ENCODE data around the gene HDGFL1.

The HDGFL1 gene

DNA sequence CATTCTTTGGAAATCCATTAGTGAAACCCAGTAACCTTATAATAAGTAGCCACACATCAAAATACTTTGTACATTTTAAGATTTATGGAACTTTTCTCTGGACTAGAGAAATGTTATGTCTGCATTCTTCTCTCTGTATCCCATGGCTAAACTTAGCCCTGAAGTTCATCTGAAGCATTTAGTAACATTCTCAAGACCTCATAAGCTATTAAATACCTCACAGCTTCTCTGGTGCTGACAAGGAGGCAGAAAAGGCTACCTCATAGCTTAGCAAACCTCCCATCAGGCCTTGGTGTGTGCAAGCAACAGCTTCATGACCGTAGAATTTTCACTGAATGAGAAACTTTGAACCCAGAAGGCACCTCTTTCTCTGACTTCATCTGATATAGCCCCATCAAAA is 38.9 kb upstream of the HDGFL1 start:
- H3K14ac ChIP-seq (ENCODE audit: low read length in 2 of 2): no peak overlapping the region
- no peaks in the 10 kb centered on the region for H3K36me3 ChIP-seq (ENCODE audit: control insufficient read depth in 1 of 2, insufficient read depth in 2 of 2, low read depth in 1 of 2, low read length in 2 of 2)
- no peaks in the 10 kb centered on the region for H3K27me3 ChIP-seq (ENCODE audit: control insufficient read depth in 1 of 2, insufficient read depth in 1 of 2, low read length in 2 of 2)
- no peak overlapping the region for H2BK15ac ChIP-seq (ENCODE audit: low read depth, poor library complexity, severe bottlenecking)
- no peak overlapping the region for H4K91ac ChIP-seq (ENCODE audit: low read length)
- no peak overlapping the region for H2AK5ac ChIP-seq (ENCODE audit: low read length, severe bottlenecking)
- H3K9me3 ChIP-seq (ENCODE audit: control insufficient read depth, low read length): no peaks in the 10 kb centered on the region
- H2AFZ ChIP-seq (ENCODE audit: low read depth, low read length): no peak overlapping the region
- no peak overlapping the region for H2BK5ac ChIP-seq (ENCODE audit: low read depth, low read length, poor library complexity, severe bottlenecking)
- H3K18ac ChIP-seq (ENCODE audit: low read depth in 1 of 2, low read length in 2 of 2): no peak overlapping the region
- H3K4me3 ChIP-seq (ENCODE audit: insufficient read depth in 1 of 2, low read depth in 1 of 2, low read length in 2 of 2): no peak overlapping the region
- H3K4me1 ChIP-seq (ENCODE audit: control insufficient read depth, insufficient read depth, low read depth, low read length): no peaks in the 10 kb centered on the region
- H3K9ac ChIP-seq (ENCODE audit: low read length): no peak overlapping the region
- no peak overlapping the region for H3K4ac ChIP-seq (ENCODE audit: low read depth in 1 of 2, low read length in 2 of 2)
- no peak overlapping the region for H4K8ac ChIP-seq (ENCODE audit: low read length)
- H2BK120ac ChIP-seq (ENCODE audit: low read depth, low read length): no peak overlapping the region
- H3K4me2 ChIP-seq (ENCODE audit: low read length, poor library complexity, severe bottlenecking): no peak overlapping the region
- H3K79me1 ChIP-seq (replicated peaks; ENCODE audit: low read length, poor library complexity, severe bottlenecking): no peaks in the 10 kb centered on the region
- no peak overlapping the region for H2BK12ac ChIP-seq (ENCODE audit: low read length in 2 of 2)
- 94% methylated on average over 1 of the region's 1 CpG for WGBS
- H3K23ac ChIP-seq (ENCODE audit: low read length in 2 of 2): no peak overlapping the region
- no peak overlapping the region for H3K27ac ChIP-seq (ENCODE audit: low read length, poor library complexity, severe bottlenecking)
- peak; percentile 3 for DNase-seq

DNA sequence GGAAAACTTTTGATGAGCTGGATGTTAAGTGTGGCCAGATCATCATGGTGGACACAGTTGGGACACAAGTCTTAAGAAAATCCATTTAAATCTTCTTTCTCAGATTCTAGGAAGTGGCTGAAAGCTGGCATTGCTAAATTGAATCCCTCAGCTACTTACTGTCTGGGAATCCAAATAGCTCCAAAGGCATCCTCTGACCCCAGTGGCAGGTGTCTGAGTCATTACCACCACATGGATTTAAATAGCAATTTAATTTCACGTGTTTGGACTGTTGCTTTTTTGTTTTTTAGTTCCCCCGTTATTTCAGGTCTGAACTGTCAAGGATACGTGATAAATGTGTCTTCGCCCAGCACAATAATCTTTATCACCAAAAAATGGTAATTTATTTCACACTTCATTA is 33.2 kb upstream of the HDGFL1 start:
- no peak overlapping the region for H3K4ac ChIP-seq (ENCODE audit: low read depth in 1 of 2, low read length in 2 of 2)
- no peak overlapping the region for H3K14ac ChIP-seq (ENCODE audit: low read length in 2 of 2)
- H3K23ac ChIP-seq (ENCODE audit: low read length in 2 of 2): no peak overlapping the region
- no peaks in the 10 kb centered on the region for H3K27me3 ChIP-seq (ENCODE audit: control insufficient read depth in 1 of 2, insufficient read depth in 1 of 2, low read length in 2 of 2)
- no peak overlapping the region for H2BK5ac ChIP-seq (ENCODE audit: low read depth, low read length, poor library complexity, severe bottlenecking)
- no peak overlapping the region for H2AFZ ChIP-seq (ENCODE audit: low read depth, low read length)
- H3K9me3 ChIP-seq (ENCODE audit: control insufficient read depth, low read length): peaks cover 4% of the 10 kb centered on the region
- no peak overlapping the region for H3K27ac ChIP-seq (ENCODE audit: low read length, poor library complexity, severe bottlenecking)
- no peak overlapping the region for H2BK120ac ChIP-seq (ENCODE audit: low read depth, low read length)
- H3K36me3 ChIP-seq (ENCODE audit: control insufficient read depth in 1 of 2, insufficient read depth in 2 of 2, low read depth in 1 of 2, low read length in 2 of 2): no peaks in the 10 kb centered on the region
- H3K4me2 ChIP-seq (ENCODE audit: low read length, poor library complexity, severe bottlenecking): no peak overlapping the region
- DNase-seq: no peak
- no peak overlapping the region for H2BK15ac ChIP-seq (ENCODE audit: low read depth, poor library complexity, severe bottlenecking)
- no peak overlapping the region for H2AK5ac ChIP-seq (ENCODE audit: low read length, severe bottlenecking)
- no peak overlapping the region for H4K91ac ChIP-seq (ENCODE audit: low read length)
- 83% methylated on average over 3 of the region's 4 CpGs for WGBS
- H4K8ac ChIP-seq (ENCODE audit: low read length): no peak overlapping the region
- H3K18ac ChIP-seq (ENCODE audit: low read depth in 1 of 2, low read length in 2 of 2): no peak overlapping the region
- H3K79me1 ChIP-seq (replicated peaks; ENCODE audit: low read length, poor library complexity, severe bottlenecking): no peaks in the 10 kb centered on the region
- H3K9ac ChIP-seq (ENCODE audit: low read length): no peak overlapping the region
- no peak overlapping the region for H3K4me3 ChIP-seq (ENCODE audit: insufficient read depth in 1 of 2, low read depth in 1 of 2, low read length in 2 of 2)
- H3K4me1 ChIP-seq (ENCODE audit: control insufficient read depth, insufficient read depth, low read depth, low read length): no peaks in the 10 kb centered on the region
- no peak overlapping the region for H2BK12ac ChIP-seq (ENCODE audit: low read length in 2 of 2)

DNA sequence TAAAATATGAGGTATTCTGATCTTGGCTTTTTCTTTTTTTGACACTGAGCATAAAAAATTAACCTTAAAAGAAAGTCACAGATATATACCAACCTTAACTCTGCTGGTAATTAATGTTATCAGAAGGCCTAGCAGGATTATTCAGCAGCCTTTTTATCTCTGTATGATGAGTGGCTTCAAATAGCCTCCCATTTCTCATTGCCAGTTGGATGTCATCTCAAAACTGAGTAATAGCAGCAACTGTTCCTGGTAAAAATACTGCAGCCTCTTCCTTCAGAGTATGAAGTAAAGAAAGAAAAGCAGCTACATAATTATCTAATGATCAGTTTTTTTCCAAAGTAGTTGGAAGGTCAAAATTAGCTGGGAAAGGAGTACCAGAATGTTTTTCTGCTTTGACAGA is 24.9 kb upstream of the HDGFL1 start:
- no peak overlapping the region for H2BK12ac ChIP-seq (ENCODE audit: low read length in 2 of 2)
- H3K23ac ChIP-seq (ENCODE audit: low read length in 2 of 2): no peak overlapping the region
- no peaks in the 10 kb centered on the region for H3K27me3 ChIP-seq (ENCODE audit: control insufficient read depth in 1 of 2, insufficient read depth in 1 of 2, low read length in 2 of 2)

DNA sequence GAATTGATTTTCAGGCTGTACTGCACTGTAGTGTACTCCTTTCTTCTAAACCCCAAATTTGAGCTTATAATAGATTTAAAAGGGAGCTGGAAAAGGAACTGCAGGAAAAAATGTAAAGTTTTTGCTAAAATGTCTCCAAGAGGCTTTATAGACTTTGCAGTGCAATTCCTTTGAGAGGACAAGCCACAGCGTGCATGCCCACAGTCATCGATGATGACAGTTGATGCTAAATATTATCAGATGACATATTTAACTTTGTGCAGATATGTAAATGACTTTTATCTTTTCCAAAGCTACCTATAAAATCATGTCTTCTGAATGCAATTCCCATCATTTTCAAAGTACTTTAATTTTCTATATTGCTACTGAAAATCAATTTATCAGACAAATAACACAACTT is 24.3 kb upstream of the HDGFL1 start:
- no peak overlapping the region for H3K4me2 ChIP-seq (ENCODE audit: low read length, poor library complexity, severe bottlenecking)
- H3K36me3 ChIP-seq (ENCODE audit: control insufficient read depth in 1 of 2, insufficient read depth in 2 of 2, low read depth in 1 of 2, low read length in 2 of 2): no peaks in the 10 kb centered on the region
- no peak overlapping the region for H3K27ac ChIP-seq (ENCODE audit: low read length, poor library complexity, severe bottlenecking)
- no peak overlapping the region for H2BK15ac ChIP-seq (ENCODE audit: low read depth, poor library complexity, severe bottlenecking)
- H4K91ac ChIP-seq (ENCODE audit: low read length): no peak overlapping the region
- H4K8ac ChIP-seq (ENCODE audit: low read length): no peak overlapping the region
- H2AK5ac ChIP-seq (ENCODE audit: low read length, severe bottlenecking): no peak overlapping the region
- WGBS: no CpG with 5 or more reads among the region's 2 CpGs
- H2AFZ ChIP-seq (ENCODE audit: low read depth, low read length): no peak overlapping the region
- H3K4me3 ChIP-seq (ENCODE audit: insufficient read depth in 1 of 2, low read depth in 1 of 2, low read length in 2 of 2): no peak overlapping the region
- H3K4me1 ChIP-seq (ENCODE audit: control insufficient read depth, insufficient read depth, low read depth, low read length): no peaks in the 10 kb centered on the region
- no peak overlapping the region for H3K14ac ChIP-seq (ENCODE audit: low read length in 2 of 2)
- H3K27me3 ChIP-seq (ENCODE audit: control insufficient read depth in 1 of 2, insufficient read depth in 1 of 2, low read length in 2 of 2): no peaks in the 10 kb centered on the region
- no peak overlapping the region for H2BK12ac ChIP-seq (ENCODE audit: low read length in 2 of 2)
- H2BK5ac ChIP-seq (ENCODE audit: low read depth, low read length, poor library complexity, severe bottlenecking): no peak overlapping the region
- no peaks in the 10 kb centered on the region for H3K79me1 ChIP-seq (replicated peaks; ENCODE audit: low read length, poor library complexity, severe bottlenecking)
- no peak overlapping the region for H3K9ac ChIP-seq (ENCODE audit: low read length)
- H3K9me3 ChIP-seq (ENCODE audit: control insufficient read depth, low read length): no peaks in the 10 kb centered on the region
- H3K4ac ChIP-seq (ENCODE audit: low read depth in 1 of 2, low read length in 2 of 2): no peak overlapping the region
- H2BK120ac ChIP-seq (ENCODE audit: low read depth, low read length): no peak overlapping the region
- no peak overlapping the region for H3K18ac ChIP-seq (ENCODE audit: low read depth in 1 of 2, low read length in 2 of 2)
- DNase-seq: no peak
- H3K23ac ChIP-seq (ENCODE audit: low read length in 2 of 2): no peak overlapping the region

More for the DNA sequence above, 24.9 kb upstream of the HDGFL1 start:
- H3K4me3 ChIP-seq (ENCODE audit: insufficient read depth in 1 of 2, low read depth in 1 of 2, low read length in 2 of 2): no peak overlapping the region
- no peak overlapping the region for H2BK15ac ChIP-seq (ENCODE audit: low read depth, poor library complexity, severe bottlenecking)
- no peak overlapping the region for H3K9ac ChIP-seq (ENCODE audit: low read length)
- H3K4me1 ChIP-seq (ENCODE audit: control insufficient read depth, insufficient read depth, low read depth, low read length): no peaks in the 10 kb centered on the region
- no peak overlapping the region for H2AFZ ChIP-seq (ENCODE audit: low read depth, low read length)
- H3K36me3 ChIP-seq (ENCODE audit: control insufficient read depth in 1 of 2, insufficient read depth in 2 of 2, low read depth in 1 of 2, low read length in 2 of 2): no peaks in the 10 kb centered on the region
- H3K18ac ChIP-seq (ENCODE audit: low read depth in 1 of 2, low read length in 2 of 2): no peak overlapping the region
- H3K27ac ChIP-seq (ENCODE audit: low read length, poor library complexity, severe bottlenecking): no peak overlapping the region
- H4K8ac ChIP-seq (ENCODE audit: low read length): no peak overlapping the region
- H3K79me1 ChIP-seq (replicated peaks; ENCODE audit: low read length, poor library complexity, severe bottlenecking): no peaks in the 10 kb centered on the region
- no peak overlapping the region for H2BK5ac ChIP-seq (ENCODE audit: low read depth, low read length, poor library complexity, severe bottlenecking)
- DNase-seq: no peak
- no peak overlapping the region for H4K91ac ChIP-seq (ENCODE audit: low read length)
- no peak overlapping the region for H3K4me2 ChIP-seq (ENCODE audit: low read length, poor library complexity, severe bottlenecking)
- H2BK120ac ChIP-seq (ENCODE audit: low read depth, low read length): no peak overlapping the region
- no peak overlapping the region for H3K4ac ChIP-seq (ENCODE audit: low read depth in 1 of 2, low read length in 2 of 2)
- no peak overlapping the region for H2AK5ac ChIP-seq (ENCODE audit: low read length, severe bottlenecking)
- H3K9me3 ChIP-seq (ENCODE audit: control insufficient read depth, low read length): no peaks in the 10 kb centered on the region
- no peak overlapping the region for H3K14ac ChIP-seq (ENCODE audit: low read length in 2 of 2)
